ENCODE measurements around the gene ECM1.

GRCh38 chr1:150513351-150513791 is 5.5 kb downstream of the ECM1 start:
- TF ChIP-seq CTCF (IDR thresholded peaks at IDR 0.05) = no peak
- no peak for TF ChIP-seq POLR2A (IDR thresholded peaks at IDR 0.05)
